ENCODE results near the gene POLK.
"Not testable (repeated sequence)": the region's sequence is repeated elsewhere in the genome, so short reads cannot be mapped to it uniquely, and the experiment has no call there.

DNA sequence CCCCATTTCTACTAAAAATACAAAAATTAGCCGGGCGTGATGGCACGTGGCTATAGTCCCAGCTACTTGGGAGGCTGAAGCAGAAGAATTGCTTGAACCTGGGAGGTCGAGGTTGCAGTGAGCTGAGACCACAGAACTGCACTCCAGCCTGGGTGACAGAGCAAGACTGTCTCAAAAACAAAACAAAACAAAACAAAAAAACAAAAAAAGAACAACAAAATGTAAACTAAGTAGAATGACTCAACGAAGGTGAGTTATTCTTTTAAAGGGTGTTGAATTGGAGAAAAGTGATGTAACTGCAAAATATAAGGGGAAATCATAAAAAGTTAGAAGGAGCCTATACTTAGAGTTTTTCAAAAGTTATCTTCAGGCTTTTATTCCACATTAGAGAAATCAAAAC is 6.6 kb upstream of the POLK start:
- TF ChIP-seq, protein P1, sequence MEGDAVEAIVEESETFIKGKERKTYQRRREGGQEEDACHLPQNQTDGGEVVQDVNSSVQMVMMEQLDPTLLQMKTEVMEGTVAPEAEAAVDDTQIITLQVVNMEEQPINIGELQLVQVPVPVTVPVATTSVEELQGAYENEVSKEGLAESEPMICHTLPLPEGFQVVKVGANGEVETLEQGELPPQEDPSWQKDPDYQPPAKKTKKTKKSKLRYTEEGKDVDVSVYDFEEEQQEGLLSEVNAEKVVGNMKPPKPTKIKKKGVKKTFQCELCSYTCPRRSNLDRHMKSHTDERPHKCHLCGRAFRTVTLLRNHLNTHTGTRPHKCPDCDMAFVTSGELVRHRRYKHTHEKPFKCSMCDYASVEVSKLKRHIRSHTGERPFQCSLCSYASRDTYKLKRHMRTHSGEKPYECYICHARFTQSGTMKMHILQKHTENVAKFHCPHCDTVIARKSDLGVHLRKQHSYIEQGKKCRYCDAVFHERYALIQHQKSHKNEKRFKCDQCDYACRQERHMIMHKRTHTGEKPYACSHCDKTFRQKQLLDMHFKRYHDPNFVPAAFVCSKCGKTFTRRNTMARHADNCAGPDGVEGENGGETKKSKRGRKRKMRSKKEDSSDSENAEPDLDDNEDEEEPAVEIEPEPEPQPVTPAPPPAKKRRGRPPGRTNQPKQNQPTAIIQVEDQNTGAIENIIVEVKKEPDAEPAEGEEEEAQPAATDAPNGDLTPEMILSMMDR (IDR thresholded peaks at IDR 0.05): not testable (repeated sequence)
- not testable (repeated sequence) for TF ChIP-seq POLR2A (IDR thresholded peaks at IDR 0.05)

Data from body of pancreas (tissue), 4 donors.